ENCODE measurements around the gene MUC13. TPM values are rescaled to one million over a fixed set of nuclear protein-coding genes. Genes with fewer than 3 reads are reported as not detected.

Gene MUC13
- total RNA-seq, 2 donors from 2014 or later = not detected

GRCh38 chr3:124937049-124937448, 2.5 kb upstream of the MUC13 start:
- H3K4me1 Mint-ChIP-seq (ENCODE audit: low read depth) = no peaks in the 10 kb centered on the region
- no peak overlapping the region for H3K4me3 Mint-ChIP-seq
- H3K27me3 Mint-ChIP-seq (ENCODE audit: low read depth) = peaks cover 32% of the 10 kb centered on the region
- no peaks in the 10 kb centered on the region for H3K9me3 Mint-ChIP-seq
- no peak overlapping the region for H3K27ac Mint-ChIP-seq
- DNase-seq (no peak), ATAC-seq (replicated peaks in 1 of 2) (no peak)
- H3K36me3 Mint-ChIP-seq (ENCODE audit: insufficient read depth in 2 of 2) = no peaks in the 10 kb centered on the region

GRCh38 chr3:124935794-124936542, 1.4 kb upstream of the MUC13 start:
- Mint-ChIP-seq H3K27me3 (ENCODE audit: low read depth) (peaks cover 32% of the 10 kb centered on the region), H3K4me3 (no peak overlapping the region), H3K9me3 (no peaks in the 10 kb centered on the region), H3K27ac (no peak overlapping the region), H3K36me3 (ENCODE audit: insufficient read depth in 2 of 2) (no peaks in the 10 kb centered on the region), H3K4me1 (ENCODE audit: low read depth) (no peaks in the 10 kb centered on the region)
- no peak for DNase-seq
- no peak for ATAC-seq (replicated peaks in 1 of 2)

- Mint-ChIP-seq H3K27ac (no peak overlapping the region), H3K4me3 (no peak overlapping the region), H3K9me3 (no peaks in the 10 kb centered on the region), H3K27me3 (ENCODE audit: low read depth) (peaks cover 32% of the 10 kb centered on the region), H3K36me3 (ENCODE audit: insufficient read depth in 2 of 2) (no peaks in the 10 kb centered on the region), H3K4me1 (ENCODE audit: low read depth) (no peaks in the 10 kb centered on the region)
- no peak for ATAC-seq (replicated peaks in 1 of 2)
- no peak for DNase-seq
These were observed 713 bp upstream of the MUC13 start for GRCh38 chr3:124935264-124935663.

- peak; percentile 58 to 62 for DNase-seq
- no peaks in the 10 kb centered on the region for H3K36me3 Mint-ChIP-seq (ENCODE audit: insufficient read depth in 2 of 2)
- peaks cover 34% of the 10 kb centered on the region for H3K27me3 Mint-ChIP-seq (ENCODE audit: low read depth)
- no peaks in the 10 kb centered on the region for H3K9me3 Mint-ChIP-seq
- peaks cover 5% of the 10 kb centered on the region for H3K4me1 Mint-ChIP-seq (ENCODE audit: low read depth)
- no peak overlapping the region for H3K4me3 Mint-ChIP-seq
- peak; percentile 32 to 47 for ATAC-seq (replicated peaks in 1 of 2)
- peak overlapping the region; percentile 44 for H3K27ac Mint-ChIP-seq
These were observed 6.0 kb downstream of the MUC13 start for GRCh38 chr3:124928333-124929202.

GRCh38 chr3:124927574-124928045, 6.9 kb downstream of the MUC13 start:
- Mint-ChIP-seq H3K27me3 (ENCODE audit: low read depth) (peaks cover 29% of the 10 kb centered on the region), H3K4me3 (no peak overlapping the region), H3K9me3 (no peaks in the 10 kb centered on the region), H3K36me3 (ENCODE audit: insufficient read depth in 2 of 2) (no peaks in the 10 kb centered on the region), H3K4me1 (ENCODE audit: low read depth) (peaks cover 5% of the 10 kb centered on the region), H3K27ac (no peak overlapping the region)
- no peak for ATAC-seq (replicated peaks in 1 of 2)
- no peak for DNase-seq

- ATAC-seq (replicated peaks in 1 of 2) = no peak
- H3K4me1 Mint-ChIP-seq (ENCODE audit: low read depth) = peaks cover 5% of the 10 kb centered on the region
- no peak overlapping the region for H3K4me3 Mint-ChIP-seq
- H3K27me3 Mint-ChIP-seq (ENCODE audit: low read depth) = peaks cover 29% of the 10 kb centered on the region
- no peaks in the 10 kb centered on the region for H3K9me3 Mint-ChIP-seq
- DNase-seq = no peak
- H3K27ac Mint-ChIP-seq = no peak overlapping the region
- no peaks in the 10 kb centered on the region for H3K36me3 Mint-ChIP-seq (ENCODE audit: insufficient read depth in 2 of 2)
These were observed 8.0 kb downstream of the MUC13 start for GRCh38 chr3:124926426-124927101.

- DNase-seq (no peak), ATAC-seq (replicated peaks in 1 of 2) (no peak)
- H3K4me1 Mint-ChIP-seq (ENCODE audit: low read depth) = peaks cover 5% of the 10 kb centered on the region
- H3K9me3 Mint-ChIP-seq = no peaks in the 10 kb centered on the region
- H3K36me3 Mint-ChIP-seq (ENCODE audit: insufficient read depth in 2 of 2) = no peaks in the 10 kb centered on the region
- peaks cover 26% of the 10 kb centered on the region for H3K27me3 Mint-ChIP-seq (ENCODE audit: low read depth)
- H3K4me3 Mint-ChIP-seq = no peak overlapping the region
- no peak overlapping the region for H3K27ac Mint-ChIP-seq
These were observed 9.8 kb downstream of the MUC13 start for GRCh38 chr3:124924741-124925140.

- Mint-ChIP-seq H3K4me3 (no peak overlapping the region), H3K36me3 (ENCODE audit: insufficient read depth in 2 of 2) (no peaks in the 10 kb centered on the region)
These were observed 10.7 kb downstream of the MUC13 start for GRCh38 chr3:124923833-124924232.

GRCh38 chr3:124920718-124921117, 13.8 kb downstream of the MUC13 start:
- ATAC-seq (replicated peaks in 1 of 2) (no peak), DNase-seq (no peak)
- H3K9me3 Mint-ChIP-seq = no peaks in the 10 kb centered on the region

More at GRCh38 chr3:124923833-124924232, 10.7 kb downstream of the MUC13 start:
- peaks cover 5% of the 10 kb centered on the region for H3K4me1 Mint-ChIP-seq (ENCODE audit: low read depth)
- H3K27ac Mint-ChIP-seq = no peak overlapping the region
- H3K9me3 Mint-ChIP-seq = no peaks in the 10 kb centered on the region
- H3K27me3 Mint-ChIP-seq (ENCODE audit: low read depth) = peaks cover 22% of the 10 kb centered on the region
- ATAC-seq (replicated peaks in 1 of 2) (no peak), DNase-seq (no peak)

GRCh38 chr3:124919756-124920155, 14.8 kb downstream of the MUC13 start:
- H3K4me1 Mint-ChIP-seq (ENCODE audit: low read depth) = no peaks in the 10 kb centered on the region
- ATAC-seq (replicated peaks in 1 of 2) (no peak), DNase-seq (no peak)
- H3K27me3 Mint-ChIP-seq (ENCODE audit: low read depth) = peaks cover 15% of the 10 kb centered on the region
- H3K36me3 Mint-ChIP-seq (ENCODE audit: insufficient read depth in 2 of 2) = no peaks in the 10 kb centered on the region
- H3K9me3 Mint-ChIP-seq = no peaks in the 10 kb centered on the region
- no peak overlapping the region for H3K4me3 Mint-ChIP-seq
- H3K27ac Mint-ChIP-seq = no peak overlapping the region

More at GRCh38 chr3:124920718-124921117, 13.8 kb downstream of the MUC13 start:
- Mint-ChIP-seq H3K4me1 (ENCODE audit: low read depth) (no peaks in the 10 kb centered on the region), H3K27me3 (ENCODE audit: low read depth) (peaks cover 15% of the 10 kb centered on the region), H3K27ac (no peak overlapping the region), H3K4me3 (no peak overlapping the region), H3K36me3 (ENCODE audit: insufficient read depth in 2 of 2) (no peaks in the 10 kb centered on the region)

- DNase-seq (no peak), ATAC-seq (replicated peaks in 1 of 2) (no peak)
- Mint-ChIP-seq H3K27ac (no peak overlapping the region), H3K4me1 (ENCODE audit: low read depth) (no peaks in the 10 kb centered on the region), H3K4me3 (no peak overlapping the region), H3K27me3 (ENCODE audit: low read depth) (peaks cover 5% of the 10 kb centered on the region), H3K9me3 (no peaks in the 10 kb centered on the region), H3K36me3 (ENCODE audit: insufficient read depth in 2 of 2) (no peaks in the 10 kb centered on the region)
These were observed 16.0 kb downstream of the MUC13 start for GRCh38 chr3:124918524-124918923.

GRCh38 chr3:124916837-124917409, 17.6 kb downstream of the MUC13 start:
- Mint-ChIP-seq H3K4me1 (ENCODE audit: low read depth) (no peaks in the 10 kb centered on the region), H3K4me3 (no peak overlapping the region), H3K36me3 (ENCODE audit: insufficient read depth in 2 of 2) (no peaks in the 10 kb centered on the region), H3K27ac (no peak overlapping the region), H3K27me3 (ENCODE audit: low read depth) (no peaks in the 10 kb centered on the region), H3K9me3 (no peaks in the 10 kb centered on the region)
- ATAC-seq (replicated peaks in 1 of 2) (no peak), DNase-seq (no peak)

GRCh38 chr3:124915254-124915653, 19.3 kb downstream of the MUC13 start:
- H3K4me1 Mint-ChIP-seq (ENCODE audit: low read depth) = no peaks in the 10 kb centered on the region
- H3K36me3 Mint-ChIP-seq (ENCODE audit: insufficient read depth in 2 of 2) = no peaks in the 10 kb centered on the region
- H3K9me3 Mint-ChIP-seq = no peaks in the 10 kb centered on the region
- no peak overlapping the region for H3K27ac Mint-ChIP-seq
- no peak for ATAC-seq (replicated peaks in 1 of 2)
- no peak for DNase-seq
- H3K27me3 Mint-ChIP-seq (ENCODE audit: low read depth) = peaks cover 8% of the 10 kb centered on the region
- H3K4me3 Mint-ChIP-seq = no peak overlapping the region
